Spleen (tissue), 11 donors: ENCODE results near the gene PRKCA. TPM values are rescaled to one million over a fixed set of nuclear protein-coding genes. Genes with fewer than 3 reads are reported as not detected.

ENCODE experiments used
- DNase-seq: peaks from one replicate; pipeline ENCODE4 v3.0.0-alpha.2; 2020
- H3K27ac ChIP-seq, 8 donors: fragments of 200-600 bp; sonication (generic) in 7 of 8; 1 replicate in 4 of 8; 2 replicates in 4 of 8; pipeline versions ENCODE4 v1.5.0 to v1.8.0; 2016 to 2021; ENCODE audit warnings: inconsistent platforms in 4 of 8, mild to moderate bottlenecking in 4 of 8, moderate library complexity in 1 of 8
- H3K27me3 ChIP-seq, 7 donors: fragments of 200-600 bp; sonication (generic) in 6 of 7; replicated peaks in 1 of 7; 1 replicate in 4 of 7; 2 replicates in 3 of 7; pipeline versions ENCODE4 v1.5.0 to v1.8.0; 2016 to 2021; ENCODE audit warnings: inconsistent platforms in 3 of 7, mild to moderate bottlenecking in 1 of 7
- H3K36me3 ChIP-seq, 6 donors: fragments of 200-600 bp; sonication (generic) in 5 of 6; 1 replicate in 4 of 6; 2 replicates in 2 of 6; pipeline versions ENCODE4 v1.5.0 to v1.8.0; 2016 to 2021; ENCODE audit warnings: inconsistent platforms in 2 of 6
- H3K4me1 ChIP-seq, 6 donors: fragments of 200-600 bp; sonication (generic) in 5 of 6; 1 replicate in 3 of 6; 2 replicates in 3 of 6; pipeline versions ENCODE4 v1.5.0 to v1.8.0; 2016 to 2021; ENCODE audit warnings: inconsistent platforms in 3 of 6
- H3K4me3 ChIP-seq, 8 donors: fragments of 200-600 bp; sonication (generic) in 7 of 8; 1 replicate in 4 of 8; 2 replicates in 4 of 8; pipeline versions ENCODE4 v1.5.0 to v1.8.0; 2016 to 2021; ENCODE audit warnings: inconsistent platforms in 4 of 8, mild to moderate bottlenecking in 4 of 8, moderate library complexity in 2 of 8
- H3K9me3 ChIP-seq, 8 donors: fragments of 200-600 bp; sonication (generic) in 7 of 8; 1 replicate in 4 of 8; 2 replicates in 4 of 8; pipeline versions ENCODE4 v1.5.0 to v1.8.0; 2016 to 2021; ENCODE audit warnings: inconsistent platforms in 4 of 8
- CTCF ChIP-seq, 11 experiments: fragments of 200-600 bp in 7 of 11; fragments of 450-650 bp in 4 of 11; sonication (generic) in 4 of 11; IDR thresholded peaks in 8 of 11; conservative IDR thresholded peaks in 3 of 11; 1 replicate in 7 of 11; 2 replicates in 4 of 11; pipeline versions ENCODE4 v1.4.0 to v1.8.0; 2016 to 2021; ENCODE audit warnings: antibody characterized with exemption in 11 of 11, inconsistent platforms in 4 of 11, mild to moderate bottlenecking in 1 of 11
- POLR2A ChIP-seq, 3 donors: fragments of 450-650 bp; IDR thresholded peaks; one replicate each; pipeline ENCODE4 v1.5.1; 2017; ENCODE audit warnings: antibody characterized with exemption in 3 of 3, mild to moderate bottlenecking in 1 of 3
- POLR2AphosphoS5 ChIP-seq, 3 donors: sonication (generic); formaldehyde crosslinking; IDR thresholded peaks; one replicate each; pipeline ENCODE4 v1.5.1; 2017; ENCODE audit warnings: antibody characterized with exemption in 3 of 3
- WGBS, 5 donors: extraction: QIAGEN DNeasy Blood & Tissue Kit in 3 of 5; methylation state at CpG; one replicate each; pipeline versions ENCODE4 v1.1.5 to v1.1.7; 2013 to 2018; 5-methylcytosine and 5-hydroxymethylcytosine counted together
- intact Hi-C: fragments of 100-400 bp; cut with DNase I; formaldehyde crosslinking; loops from one replicate; pipeline ENCODE4 v1.15.0; 2023; ENCODE audit warnings: low total_unique reads
- polyA plus RNA-seq, 3 donors: library from polyadenylated mRNA; stranded (reverse); fragments of 200-250 nt; gene quantifications; one replicate each; pipeline ENCODE4 v1.2.1, GENCODE V29; 2013
- total RNA-seq, 7 donors: library from RNA; depleted of rRNA in 3 of 7; stranded (reverse); fragments of >200 nt in 3 of 7; fragmentation: NEBNext Ultra II Directional in 4 of 7; extraction: Animal tissue kit (Norgen Biotek cat#: 25700) in 4 of 7; gene quantifications; one replicate each; pipeline versions ENCODE4 v1.1.0 to v1.2.1, GENCODE V29; 2016 to 2021
- donor health status: healthy with polysubstance abuse.
- donor health status: DM: no; HTN: no; CAD: no; lungs with moderate emphysema.
- donor health status: DM: no; HTN: no; CAD: no.
- donor health status: Bipolar disorder and iron deficiency.
- donor health status: healthy.
- donor health status: DM: no; HTN: no; CAD: no.
- donor health status: DM: yes; HTN: yes; CAD: no.

The PRKCA gene
- total and polyA plus RNA-seq, 10 donors, result 1.7 to 59.7 (median 31.2) TPM

GRCh38 chr17:66713533-66714042 lies 411.2 kb downstream of the PRKCA start:
- intact Hi-C loops, result no loop called here
- no peak for TF ChIP-seq POLR2A (IDR thresholded peaks at IDR 0.05)
- DNase-seq, result no peak
- Histone ChIP-seq H3K36me3 (no peaks in the 10 kb centered on the region), H3K4me3 (no peak overlapping the region), H3K27me3 (no peaks in the 10 kb centered on the region), H3K4me1 (peaks cover 0 to 24% (median 0%) of the 10 kb centered on the region in 6 donors), H3K27ac (peak overlapping the region in 5 of 8 donors; percentile 4 to 61 (median 45)), H3K9me3 (peaks cover 0 to 4% (median 0%) of the 10 kb centered on the region in 8 donors)
- WGBS, 5 donors, result 71 to 84% (median 72%) methylated on average over 6 of the region's 6 CpGs

GRCh38 chr17:66714046-66715023 lies 411.9 kb downstream of the PRKCA start:
- intact Hi-C loops, result loop anchor here (5.0 kb wide), 1 partner anchor 193 kb away; no protein-coding TSS in a partner anchor

GRCh38 chr17:66715076-66715675 lies 412.8 kb downstream of the PRKCA start:
- peaks cover 0 to 24% (median 0%) of the 10 kb centered on the region in 6 donors for H3K4me1 ChIP-seq
- 67 to 75% (median 72%) methylated on average over 11 of the region's 11 CpGs for WGBS, 5 donors
- no peak overlapping the region for H3K27ac ChIP-seq
- H3K4me3 ChIP-seq, result no peak overlapping the region
- intact Hi-C loops, result loop anchor here (5.0 kb wide), 1 partner anchor 192 kb away; no protein-coding TSS in a partner anchor
- H3K36me3 ChIP-seq, result no peaks in the 10 kb centered on the region
- peaks cover 0 to 4% (median 0%) of the 10 kb centered on the region in 8 donors for H3K9me3 ChIP-seq
- no peaks in the 10 kb centered on the region for H3K27me3 ChIP-seq
- no peak for DNase-seq
- no peak for TF ChIP-seq POLR2AphosphoS5 (IDR thresholded peaks at IDR 0.05)
- no peak for TF ChIP-seq CTCF (IDR thresholded peaks at IDR 0.05 in 8 of 11, conservative IDR thresholded peaks at IDR 0.05 in 3 of 11)
- TF ChIP-seq POLR2A (IDR thresholded peaks at IDR 0.05), result no peak

More at GRCh38 chr17:66714046-66715023, 411.9 kb downstream of the PRKCA start:
- Histone ChIP-seq H3K27ac (peak overlapping the region in 5 of 8 donors; percentile 4 to 61 (median 45)), H3K4me3 (no peak overlapping the region), H3K36me3 (no peaks in the 10 kb centered on the region), H3K4me1 (peaks cover 0 to 24% (median 0%) of the 10 kb centered on the region in 6 donors), H3K27me3 (no peaks in the 10 kb centered on the region), H3K9me3 (peaks cover 0 to 4% (median 0%) of the 10 kb centered on the region in 8 donors)
- no peak for TF ChIP-seq POLR2AphosphoS5 (IDR thresholded peaks at IDR 0.05)
- no peak for TF ChIP-seq POLR2A (IDR thresholded peaks at IDR 0.05)
- no peak for TF ChIP-seq CTCF (IDR thresholded peaks at IDR 0.05 in 8 of 11, conservative IDR thresholded peaks at IDR 0.05 in 3 of 11)
- 75 to 91% (median 86%) methylated on average over 16 to 17 of the region's 17 CpGs for WGBS, 5 donors
- no peak for DNase-seq

GRCh38 chr17:66715745-66716156 lies 413.3 kb downstream of the PRKCA start:
- peaks cover 0 to 4% (median 0%) of the 10 kb centered on the region in 8 donors for H3K9me3 ChIP-seq
- WGBS, 5 donors, result 44 to 56% (median 49%) methylated on average over 3 of the region's 3 CpGs
- H3K4me1 ChIP-seq, result peaks cover 0 to 24% (median 0%) of the 10 kb centered on the region in 6 donors
- no peak for DNase-seq
- H3K27me3 ChIP-seq, result no peaks in the 10 kb centered on the region
- intact Hi-C loops, result loop anchor here (5.0 kb wide), 1 partner anchor 192 kb away; no protein-coding TSS in a partner anchor
- H3K4me3 ChIP-seq, result no peak overlapping the region
- H3K36me3 ChIP-seq, result no peaks in the 10 kb centered on the region
- TF ChIP-seq CTCF (IDR thresholded peaks at IDR 0.05 in 8 of 11, conservative IDR thresholded peaks at IDR 0.05 in 3 of 11) (peak in 10 of 11 experiments; percentile 40 to 74 (median 63)), POLR2A (IDR thresholded peaks at IDR 0.05) (no peak)
- no peak overlapping the region for H3K27ac ChIP-seq
